DND-41 (cell line): ENCODE results near the gene HIPK4.

Source experiments
- EZH2 ChIP-seq: IDR thresholded peaks from 3 replicates; pipeline ENCODE4 v1.6.1; 2012; ENCODE audit warnings: borderline replicate concordance, low read depth, mild to moderate bottlenecking, moderate library complexity, low read length, inconsistent platforms; ENCODE audit not compliant: severe bottlenecking
- TF ChIP-seq, protein P1 (sequence below): IDR thresholded peaks from 2 replicates; pipeline ENCODE4 v1.5.1; 2012; ENCODE audit warnings: borderline replicate concordance, low read length, moderate library complexity, mild to moderate bottlenecking; ENCODE audit not compliant: poor library complexity, severe bottlenecking; ENCODE audit errors: extremely low read depth

DNA sequence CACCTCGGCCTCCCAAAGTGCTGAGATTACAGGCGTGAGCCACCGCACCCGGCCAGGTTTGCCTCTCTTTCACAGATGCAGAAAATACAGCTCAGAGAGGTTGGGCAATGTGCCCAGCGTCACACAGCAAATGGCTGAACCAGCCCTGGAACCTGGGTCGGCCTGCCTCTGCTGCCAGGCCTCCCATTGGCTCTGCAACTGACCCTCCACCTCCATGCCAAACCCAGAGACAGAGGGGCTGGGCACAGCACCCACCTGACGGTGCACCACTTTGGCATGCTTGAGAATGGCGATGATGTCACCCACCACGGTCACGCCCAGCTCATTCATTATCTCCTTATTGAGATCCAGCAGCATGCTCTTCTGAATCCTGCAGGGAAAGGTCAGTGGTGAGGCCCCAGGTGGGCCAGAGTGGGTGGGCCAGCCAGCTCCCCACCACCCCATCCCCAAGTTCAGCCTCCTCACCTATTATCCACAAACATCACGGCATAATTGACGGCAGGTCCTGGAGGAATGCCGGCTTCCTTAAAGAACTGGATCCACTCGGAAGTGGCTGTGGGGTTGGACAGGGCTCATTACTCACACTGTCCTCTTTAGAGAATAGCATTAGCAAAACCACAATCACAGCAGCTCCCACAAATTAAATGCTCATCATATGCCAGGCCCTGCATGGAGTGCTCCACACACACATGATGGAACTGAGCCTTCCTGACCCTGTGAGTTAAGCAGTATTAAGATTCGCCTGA is 54.0 kb downstream of the HIPK4 start:
- TF ChIP-seq, protein P1, sequence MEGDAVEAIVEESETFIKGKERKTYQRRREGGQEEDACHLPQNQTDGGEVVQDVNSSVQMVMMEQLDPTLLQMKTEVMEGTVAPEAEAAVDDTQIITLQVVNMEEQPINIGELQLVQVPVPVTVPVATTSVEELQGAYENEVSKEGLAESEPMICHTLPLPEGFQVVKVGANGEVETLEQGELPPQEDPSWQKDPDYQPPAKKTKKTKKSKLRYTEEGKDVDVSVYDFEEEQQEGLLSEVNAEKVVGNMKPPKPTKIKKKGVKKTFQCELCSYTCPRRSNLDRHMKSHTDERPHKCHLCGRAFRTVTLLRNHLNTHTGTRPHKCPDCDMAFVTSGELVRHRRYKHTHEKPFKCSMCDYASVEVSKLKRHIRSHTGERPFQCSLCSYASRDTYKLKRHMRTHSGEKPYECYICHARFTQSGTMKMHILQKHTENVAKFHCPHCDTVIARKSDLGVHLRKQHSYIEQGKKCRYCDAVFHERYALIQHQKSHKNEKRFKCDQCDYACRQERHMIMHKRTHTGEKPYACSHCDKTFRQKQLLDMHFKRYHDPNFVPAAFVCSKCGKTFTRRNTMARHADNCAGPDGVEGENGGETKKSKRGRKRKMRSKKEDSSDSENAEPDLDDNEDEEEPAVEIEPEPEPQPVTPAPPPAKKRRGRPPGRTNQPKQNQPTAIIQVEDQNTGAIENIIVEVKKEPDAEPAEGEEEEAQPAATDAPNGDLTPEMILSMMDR: no peak
- no peak for TF ChIP-seq EZH2
